ENCODE results near the gene OR8G1.
"Not testable (repeated sequence)": the region's sequence is repeated elsewhere in the genome, so short reads cannot be mapped to it uniquely, and the experiment has no call there.

OR8G1 gene

DNA sequence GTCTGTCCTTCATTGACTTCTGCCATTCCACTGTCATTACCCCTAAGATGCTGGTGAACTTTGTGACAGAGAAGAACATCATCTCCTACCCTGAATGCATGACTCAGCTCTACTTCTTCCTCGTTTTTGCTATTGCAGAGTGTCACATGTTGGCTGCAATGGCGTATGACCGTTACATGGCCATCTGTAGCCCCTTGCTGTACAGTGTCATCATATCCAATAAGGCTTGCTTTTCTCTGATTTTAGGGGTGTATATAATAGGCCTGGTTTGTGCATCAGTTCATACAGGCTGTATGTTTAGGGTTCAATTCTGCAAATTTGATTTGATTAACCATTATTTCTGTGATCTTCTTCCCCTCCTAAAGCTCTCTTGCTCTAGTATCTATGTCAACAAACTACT lies 9.0 kb downstream of the OR8G1 start:
- 84% methylated on average over 3 of the region's 3 CpGs for WGBS
- H3K27me3 ChIP-seq (ENCODE audit: insufficient read depth, low read length); H3K27ac ChIP-seq (ENCODE audit: low read depth, low read length); H3K9ac ChIP-seq (ENCODE audit: low read depth, low read length); H3K9me3 ChIP-seq (ENCODE audit: insufficient read depth, low read depth, low read length); H3K36me3 ChIP-seq (ENCODE audit: insufficient read depth, low read length); H3K4me3 ChIP-seq (ENCODE audit: low read length); H3K4me1 ChIP-seq (ENCODE audit: insufficient read depth, low read length): not testable (repeated sequence)

DNA sequence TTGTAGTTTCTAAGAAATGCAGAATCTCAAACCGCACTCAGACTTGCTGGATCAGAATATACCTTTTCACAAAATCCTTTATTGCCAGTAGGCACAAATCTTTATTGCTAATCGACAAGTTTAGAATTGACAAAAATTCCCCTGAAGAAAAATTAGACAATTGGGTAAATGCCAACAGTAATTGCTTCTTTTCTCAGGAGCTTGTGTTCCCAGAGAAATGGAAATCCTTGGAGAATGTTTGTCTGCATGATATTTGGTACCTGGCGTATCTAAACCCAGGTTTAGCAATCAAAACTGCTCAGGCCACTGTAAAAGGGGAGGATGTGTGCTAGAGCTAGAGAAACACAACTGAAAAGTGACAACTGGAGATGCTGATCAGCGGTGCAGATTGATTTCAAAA lies 15.2 kb downstream of the OR8G1 start, which contains the start of gene OR8G5:
OR8G5 (plus strand) TSS at position 301 of the 400 bp plus-strand sequence. CDS start 8,556 bp downstream, outside the sequence.
- WGBS: 82% methylated on average over 4 of the region's 4 CpGs
- H3K4me1 ChIP-seq (ENCODE audit: insufficient read depth, low read length): no peaks in the 10 kb centered on the region
- H3K27ac ChIP-seq (ENCODE audit: low read depth, low read length): no peak within 1 kb of the TSS
- no peaks in the 10 kb centered on the region for H3K27me3 ChIP-seq (ENCODE audit: insufficient read depth, low read length)
- no peak within 1 kb of the TSS for H3K4me3 ChIP-seq (ENCODE audit: low read length)
- H3K36me3 ChIP-seq (ENCODE audit: insufficient read depth, low read length): no peaks in the 10 kb centered on the region
- no peak within 1 kb of the TSS for H3K9ac ChIP-seq (ENCODE audit: low read depth, low read length)
- no peaks in the 10 kb centered on the region for H3K9me3 ChIP-seq (ENCODE audit: insufficient read depth, low read depth, low read length)

DNA sequence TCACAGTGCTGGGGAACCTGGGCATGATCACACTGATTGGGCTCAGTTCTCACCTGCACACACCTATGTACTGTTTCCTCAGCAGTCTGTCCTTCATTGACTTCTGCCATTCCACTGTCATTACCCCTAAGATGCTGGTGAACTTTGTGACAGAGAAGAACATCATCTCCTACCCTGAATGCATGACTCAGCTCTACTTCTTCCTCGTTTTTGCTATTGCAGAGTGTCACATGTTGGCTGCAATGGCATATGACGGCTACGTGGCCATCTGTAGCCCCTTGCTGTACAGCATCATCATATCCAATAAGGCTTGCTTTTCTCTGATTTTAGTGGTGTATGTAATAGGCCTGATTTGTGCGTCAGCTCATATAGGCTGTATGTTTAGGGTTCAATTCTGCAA lies 24.1 kb downstream of the OR8G1 start:
- not testable (repeated sequence) for H3K27ac ChIP-seq (ENCODE audit: low read depth, low read length); H3K36me3 ChIP-seq (ENCODE audit: insufficient read depth, low read length); H3K4me3 ChIP-seq (ENCODE audit: low read length); H3K4me1 ChIP-seq (ENCODE audit: insufficient read depth, low read length); H3K9me3 ChIP-seq (ENCODE audit: insufficient read depth, low read depth, low read length); H3K27me3 ChIP-seq (ENCODE audit: insufficient read depth, low read length); H3K9ac ChIP-seq (ENCODE audit: low read depth, low read length)
- WGBS: 83% methylated on average over 4 of the region's 4 CpGs

DNA sequence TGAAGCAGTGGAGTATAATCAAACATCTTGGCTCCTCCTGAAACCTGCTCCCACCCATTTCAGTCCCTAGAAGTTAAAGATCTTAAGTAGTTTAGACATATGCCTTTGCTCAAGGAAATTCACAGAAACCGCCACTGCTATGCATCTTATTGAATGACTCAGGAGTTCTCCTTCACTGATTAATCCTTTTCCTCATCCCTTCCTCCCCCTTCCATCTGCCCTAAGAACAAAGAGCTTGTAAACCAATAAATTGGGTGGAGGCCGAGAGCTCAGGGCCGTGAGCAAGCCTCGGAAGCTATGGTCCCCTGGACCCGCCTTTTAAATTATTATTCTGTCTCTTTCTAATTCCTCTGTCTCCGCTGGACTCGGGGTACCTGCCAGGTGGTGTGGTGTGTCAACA lies 30.0 kb downstream of the OR8G1 start:
- H3K36me3 ChIP-seq (ENCODE audit: insufficient read depth, low read length); H3K4me3 ChIP-seq (ENCODE audit: low read length); H3K9me3 ChIP-seq (ENCODE audit: insufficient read depth, low read depth, low read length); H3K27ac ChIP-seq (ENCODE audit: low read depth, low read length); H3K27me3 ChIP-seq (ENCODE audit: insufficient read depth, low read length); H3K4me1 ChIP-seq (ENCODE audit: insufficient read depth, low read length); H3K9ac ChIP-seq (ENCODE audit: low read depth, low read length): not testable (repeated sequence)
- 76% methylated on average over 6 of the region's 7 CpGs for WGBS

DNA sequence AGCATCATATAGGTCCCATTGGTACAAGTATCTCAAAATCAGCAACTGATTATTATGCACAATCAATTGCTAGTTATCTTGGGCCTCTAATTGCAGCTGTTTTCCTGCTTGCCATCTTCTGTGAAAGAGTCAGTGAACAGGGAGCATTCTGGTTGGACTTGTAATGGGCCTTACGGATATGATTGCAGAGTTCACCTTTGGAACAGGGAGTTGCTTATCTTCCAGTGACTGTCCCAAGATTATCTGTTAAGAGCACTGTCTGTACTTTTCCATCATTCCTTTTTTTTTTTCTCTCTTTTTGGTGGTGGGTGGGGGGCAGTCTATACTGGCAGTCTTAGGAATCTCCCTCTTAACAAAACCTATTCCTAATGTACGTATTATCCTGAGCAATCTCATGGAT lies 33.1 kb downstream of the OR8G1 start:
- Histone ChIP-seq H3K9ac (ENCODE audit: low read depth, low read length) (no peak overlapping the region), H3K4me3 (ENCODE audit: low read length) (no peak overlapping the region), H3K4me1 (ENCODE audit: insufficient read depth, low read length) (peaks cover 9% of the 10 kb centered on the region), H3K36me3 (ENCODE audit: insufficient read depth, low read length) (no peaks in the 10 kb centered on the region), H3K27ac (ENCODE audit: low read depth, low read length) (no peak overlapping the region), H3K27me3 (ENCODE audit: insufficient read depth, low read length) (no peaks in the 10 kb centered on the region), H3K9me3 (ENCODE audit: insufficient read depth, low read depth, low read length) (no peaks in the 10 kb centered on the region)
- WGBS: 88% methylated on average over 2 of the region's 2 CpGs

DNA sequence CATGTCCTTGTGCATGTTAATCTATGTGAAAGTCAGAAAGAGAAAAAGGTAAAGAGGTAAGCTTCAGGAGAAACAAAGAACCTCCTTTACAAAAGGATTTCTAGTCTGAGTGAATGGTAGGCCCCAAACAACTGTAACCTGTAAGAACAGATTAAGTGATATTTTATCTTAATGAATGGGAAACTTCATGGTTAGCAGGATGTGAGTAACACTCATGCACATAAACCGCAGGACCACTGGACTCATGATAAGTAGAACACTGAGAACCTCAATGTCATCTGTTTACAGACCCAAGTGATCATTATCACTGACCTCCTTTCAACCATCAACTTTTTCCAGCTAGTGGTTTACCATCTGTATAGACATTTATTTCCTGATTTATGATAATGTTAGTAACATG lies 35.2 kb downstream of the OR8G1 start:
- H3K9me3 ChIP-seq (ENCODE audit: insufficient read depth, low read depth, low read length): no peaks in the 10 kb centered on the region
- 100% methylated on average over 1 of the region's 1 CpG for WGBS
- H3K27ac ChIP-seq (ENCODE audit: low read depth, low read length): no peak overlapping the region
- no peak overlapping the region for H3K9ac ChIP-seq (ENCODE audit: low read depth, low read length)
- H3K4me1 ChIP-seq (ENCODE audit: insufficient read depth, low read length): peaks cover 9% of the 10 kb centered on the region
- H3K36me3 ChIP-seq (ENCODE audit: insufficient read depth, low read length): no peaks in the 10 kb centered on the region
- no peaks in the 10 kb centered on the region for H3K27me3 ChIP-seq (ENCODE audit: insufficient read depth, low read length)
- no peak overlapping the region for H3K4me3 ChIP-seq (ENCODE audit: low read length)

DNA sequence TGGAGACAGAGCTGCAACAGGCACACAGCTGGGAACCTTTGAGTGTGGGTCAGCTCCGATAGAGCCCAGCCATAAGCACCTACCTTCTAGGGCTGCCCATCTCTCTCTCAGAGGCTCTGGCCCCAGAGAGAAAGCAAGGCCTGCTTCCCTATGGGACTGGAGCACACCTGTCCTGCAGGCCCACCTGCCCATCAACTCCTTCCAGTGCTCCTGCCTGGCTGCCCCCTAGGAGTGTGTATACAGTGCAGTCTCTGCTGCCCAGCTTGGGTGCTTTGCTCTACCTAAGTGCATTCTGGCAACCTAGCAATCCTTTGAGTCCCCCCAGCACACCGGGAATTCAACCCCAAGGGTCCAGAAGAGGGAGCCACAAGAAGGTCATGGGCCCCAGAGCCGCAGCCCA lies 36.3 kb downstream of the OR8G1 start:
- H3K9me3 ChIP-seq (ENCODE audit: insufficient read depth, low read depth, low read length): no peaks in the 10 kb centered on the region
- no peak overlapping the region for H3K4me3 ChIP-seq (ENCODE audit: low read length)
- no peak overlapping the region for H3K27ac ChIP-seq (ENCODE audit: low read depth, low read length)
- H3K4me1 ChIP-seq (ENCODE audit: insufficient read depth, low read length): peaks cover 9% of the 10 kb centered on the region
- no peak overlapping the region for H3K9ac ChIP-seq (ENCODE audit: low read depth, low read length)
- 93% methylated on average over 3 of the region's 3 CpGs for WGBS
- no peaks in the 10 kb centered on the region for H3K27me3 ChIP-seq (ENCODE audit: insufficient read depth, low read length)
- no peaks in the 10 kb centered on the region for H3K36me3 ChIP-seq (ENCODE audit: insufficient read depth, low read length)

DNA sequence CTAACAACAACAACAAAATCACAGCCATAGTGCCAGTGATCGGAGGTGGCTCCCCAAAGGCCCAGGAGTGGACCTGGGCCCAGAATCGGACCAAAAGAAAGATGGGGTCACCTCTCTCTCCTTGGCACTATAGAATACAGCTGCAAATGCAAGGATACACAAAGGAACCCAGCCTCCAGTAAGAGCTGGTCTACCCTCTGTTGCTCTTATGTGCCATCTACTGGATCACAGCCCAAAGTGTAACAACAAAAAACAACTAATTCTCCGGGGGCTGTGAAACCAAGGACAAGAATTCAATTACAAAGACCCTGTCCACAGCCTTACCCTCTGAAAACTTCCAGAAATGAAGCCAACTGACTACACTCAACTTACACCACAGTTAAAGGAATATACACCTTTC lies 36.9 kb downstream of the OR8G1 start:
- Histone ChIP-seq H3K4me1 (ENCODE audit: insufficient read depth, low read length) (peaks cover 9% of the 10 kb centered on the region), H3K27ac (ENCODE audit: low read depth, low read length) (no peak overlapping the region), H3K9ac (ENCODE audit: low read depth, low read length) (no peak overlapping the region), H3K4me3 (ENCODE audit: low read length) (no peak overlapping the region), H3K36me3 (ENCODE audit: insufficient read depth, low read length) (no peaks in the 10 kb centered on the region), H3K27me3 (ENCODE audit: insufficient read depth, low read length) (no peaks in the 10 kb centered on the region), H3K9me3 (ENCODE audit: insufficient read depth, low read depth, low read length) (no peaks in the 10 kb centered on the region)
- 69% methylated on average over 3 of the region's 3 CpGs for WGBS

DNA sequence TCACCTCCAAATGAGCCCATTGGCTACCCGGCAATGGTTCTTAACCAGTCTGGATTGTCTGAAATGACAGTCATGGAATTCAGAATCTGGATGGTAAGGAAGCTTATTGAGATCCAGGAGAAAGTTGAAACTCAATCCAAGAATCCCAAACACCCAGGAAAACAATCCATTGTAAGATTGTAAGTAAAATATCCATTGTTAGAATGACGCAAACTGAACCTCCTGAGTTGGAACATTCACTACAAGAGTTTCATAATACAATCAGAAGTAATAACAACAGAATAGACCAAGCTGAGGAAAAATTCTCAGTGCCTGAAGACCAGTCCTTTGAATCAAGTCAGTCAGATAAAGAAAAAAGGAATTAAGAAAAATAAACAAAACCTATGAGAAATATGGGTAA lies 37.4 kb downstream of the OR8G1 start:
- WGBS: 75% methylated on average over 2 of the region's 2 CpGs
- Histone ChIP-seq H3K9ac (ENCODE audit: low read depth, low read length) (no peak overlapping the region), H3K27me3 (ENCODE audit: insufficient read depth, low read length) (no peaks in the 10 kb centered on the region), H3K4me1 (ENCODE audit: insufficient read depth, low read length) (peaks cover 9% of the 10 kb centered on the region; the same call in 1 of the 2 replicates), H3K4me3 (ENCODE audit: low read length) (no peak overlapping the region), H3K9me3 (ENCODE audit: insufficient read depth, low read depth, low read length) (no peaks in the 10 kb centered on the region), H3K27ac (ENCODE audit: low read depth, low read length) (no peak overlapping the region), H3K36me3 (ENCODE audit: insufficient read depth, low read length) (no peaks in the 10 kb centered on the region)

DNA sequence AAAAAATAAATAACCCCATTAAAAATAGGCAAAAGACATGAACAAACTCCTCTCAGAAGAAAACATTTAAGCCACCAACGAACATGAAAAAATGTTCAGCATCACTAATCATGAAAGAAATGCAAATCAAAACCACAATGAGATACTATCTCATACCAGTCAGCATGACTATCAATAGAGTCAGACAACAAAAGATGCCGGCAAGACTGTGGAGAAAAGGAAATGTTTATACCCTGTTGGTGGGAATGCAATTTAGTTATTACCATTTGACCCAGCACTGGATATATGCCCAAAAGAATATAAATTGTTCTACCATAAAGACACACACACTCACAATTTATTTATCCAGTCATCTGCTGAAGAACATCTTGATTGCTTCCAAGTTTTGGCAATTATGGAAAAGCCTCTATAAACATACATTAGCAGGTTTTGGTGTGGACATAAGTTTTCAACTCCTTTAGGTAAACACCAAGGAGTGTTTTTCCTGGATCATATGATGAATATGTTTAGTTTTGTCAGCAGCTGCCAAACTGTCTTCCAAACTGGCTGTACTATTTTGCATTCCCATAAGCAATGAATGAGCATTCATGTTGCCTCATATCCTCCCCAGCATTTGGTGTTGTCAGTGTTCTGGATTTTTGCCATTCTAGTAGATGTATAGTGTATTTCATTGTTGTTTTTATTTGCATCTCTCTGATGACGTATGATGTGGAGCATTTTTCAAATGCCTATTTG lies 44.9 kb downstream of the OR8G1 start:
- H3K4me1 ChIP-seq (ENCODE audit: insufficient read depth, low read length): no peaks in the 10 kb centered on the region

DNA sequence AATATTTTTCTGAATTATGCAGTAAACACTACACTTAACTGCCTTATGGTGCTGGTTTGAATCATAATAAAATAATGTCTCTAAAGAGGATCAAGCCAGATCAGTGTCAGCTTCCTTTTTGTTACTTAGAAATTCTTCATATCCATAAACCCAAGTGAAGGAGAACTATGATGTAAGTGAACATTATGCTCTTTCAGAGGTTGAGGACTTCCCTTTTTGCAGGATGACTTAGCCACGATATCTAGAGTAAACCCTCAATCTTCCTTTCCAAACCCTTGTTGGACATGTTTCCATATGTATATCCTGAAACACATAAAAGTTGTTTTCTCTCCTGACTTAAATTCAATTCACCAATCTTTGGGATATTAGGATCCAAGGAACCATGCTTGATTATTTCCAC lies 53.8 kb downstream of the OR8G1 start:
- 81% methylated on average over 1 of the region's 1 CpG for WGBS
- Histone ChIP-seq H3K4me1 (ENCODE audit: insufficient read depth, low read length) (no peaks in the 10 kb centered on the region), H3K27me3 (ENCODE audit: insufficient read depth, low read length) (no peaks in the 10 kb centered on the region), H3K9ac (ENCODE audit: low read depth, low read length) (no peak overlapping the region), H3K27ac (ENCODE audit: low read depth, low read length) (no peak overlapping the region), H3K9me3 (ENCODE audit: insufficient read depth, low read depth, low read length) (peaks cover 2% of the 10 kb centered on the region; the same call in 1 of the 2 replicates), H3K36me3 (ENCODE audit: insufficient read depth, low read length) (no peaks in the 10 kb centered on the region), H3K4me3 (ENCODE audit: low read length) (no peak overlapping the region)

More for the DNA sequence above, 44.9 kb downstream of the OR8G1 start:
- WGBS: 84% methylated on average over 2 of the region's 3 CpGs
- Histone ChIP-seq H3K27ac (ENCODE audit: low read depth, low read length) (no peak overlapping the region), H3K27me3 (ENCODE audit: insufficient read depth, low read length) (no peaks in the 10 kb centered on the region), H3K4me3 (ENCODE audit: low read length) (no peak overlapping the region), H3K36me3 (ENCODE audit: insufficient read depth, low read length) (no peaks in the 10 kb centered on the region), H3K9ac (ENCODE audit: low read depth, low read length) (no peak overlapping the region), H3K9me3 (ENCODE audit: insufficient read depth, low read depth, low read length) (peaks cover 7% of the 10 kb centered on the region; the same call in 1 of the 2 replicates)

DNA sequence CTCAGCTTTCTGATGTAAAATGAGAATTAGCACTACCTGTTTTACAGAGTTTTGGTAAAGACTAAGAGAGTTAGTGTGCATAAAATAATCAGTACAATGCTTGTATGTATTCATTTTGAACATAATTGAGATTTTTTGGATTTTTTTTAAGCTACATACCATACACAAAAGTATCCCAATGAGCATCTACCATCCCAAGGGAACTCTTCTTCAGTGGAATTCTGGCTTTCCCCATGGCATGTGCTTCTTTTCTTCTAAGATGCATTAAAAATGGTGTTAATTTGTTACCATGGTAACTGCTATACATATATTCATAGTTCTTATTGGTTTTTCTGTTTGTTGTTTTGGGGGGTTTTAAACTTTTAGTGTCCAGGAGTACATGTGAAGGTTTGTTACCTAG lies 55.1 kb downstream of the OR8G1 start:
- no peaks in the 10 kb centered on the region for H3K27me3 ChIP-seq (ENCODE audit: insufficient read depth, low read length)
- no peak overlapping the region for H3K27ac ChIP-seq (ENCODE audit: low read depth, low read length)
- no peaks in the 10 kb centered on the region for H3K4me1 ChIP-seq (ENCODE audit: insufficient read depth, low read length)
- no peaks in the 10 kb centered on the region for H3K36me3 ChIP-seq (ENCODE audit: insufficient read depth, low read length)
- H3K4me3 ChIP-seq (ENCODE audit: low read length): no peak overlapping the region
- no peaks in the 10 kb centered on the region for H3K9me3 ChIP-seq (ENCODE audit: insufficient read depth, low read depth, low read length)
- H3K9ac ChIP-seq (ENCODE audit: low read depth, low read length): no peak overlapping the region
